ENCODE data around the gene TIPIN.
"Not testable (repeated sequence)": the region's sequence is repeated elsewhere in the genome, so short reads cannot be mapped to it uniquely, and the experiment has no call there.

The TIPIN gene, protein sequence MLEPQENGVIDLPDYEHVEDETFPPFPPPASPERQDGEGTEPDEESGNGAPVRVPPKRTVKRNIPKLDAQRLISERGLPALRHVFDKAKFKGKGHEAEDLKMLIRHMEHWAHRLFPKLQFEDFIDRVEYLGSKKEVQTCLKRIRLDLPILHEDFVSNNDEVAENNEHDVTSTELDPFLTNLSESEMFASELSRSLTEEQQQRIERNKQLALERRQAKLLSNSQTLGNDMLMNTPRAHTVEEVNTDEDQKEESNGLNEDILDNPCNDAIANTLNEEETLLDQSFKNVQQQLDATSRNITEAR

DNA sequence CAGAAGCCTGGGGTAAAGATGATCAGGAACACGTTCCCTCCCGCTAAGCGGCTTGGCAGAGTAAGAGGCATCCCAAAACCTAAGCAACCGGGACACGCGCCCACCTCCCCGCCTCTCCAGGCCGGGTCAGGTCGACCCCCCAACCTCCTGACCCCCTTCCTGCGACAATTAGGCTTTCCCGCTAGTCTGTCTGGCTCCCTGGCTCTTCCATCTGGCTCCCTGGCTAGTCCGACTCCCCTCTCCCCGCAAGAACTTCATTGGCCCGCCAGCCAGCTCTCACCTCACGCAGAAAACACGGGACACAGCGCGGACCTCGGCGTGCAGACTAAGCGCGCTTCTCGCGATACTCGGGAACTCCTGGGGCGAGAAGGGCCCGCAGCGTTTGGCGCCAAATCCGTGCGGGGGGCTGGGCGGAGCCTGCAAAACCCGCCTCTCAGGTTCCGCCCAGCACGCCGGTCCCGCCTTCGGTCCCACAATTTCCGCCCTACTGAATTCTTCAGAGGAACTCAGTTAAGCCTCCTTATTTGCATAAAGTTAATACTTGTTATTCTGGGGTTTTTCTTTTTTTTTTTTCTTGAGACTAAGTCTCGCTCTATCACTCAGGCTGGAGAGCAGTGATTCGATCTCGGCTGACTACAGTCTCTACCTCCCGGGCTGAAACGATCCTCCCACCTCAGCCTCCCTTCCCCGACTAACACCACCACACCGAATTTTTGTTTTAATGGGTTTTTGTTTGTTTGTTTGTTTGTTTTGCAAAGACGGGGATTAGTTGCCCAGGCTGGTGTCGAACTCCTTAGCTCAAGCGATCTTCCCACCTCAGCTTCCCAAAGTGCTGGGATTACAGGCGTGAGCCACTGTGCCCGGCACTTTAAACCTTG lies at the start of gene TIPIN:
TSS of gene TIPIN (minus strand) at position 327 of the 878 bp plus-strand sequence. CDS start 3,738 bp downstream, outside the sequence.
- peak; percentile 93 to 94 for DNase-seq

DNA sequence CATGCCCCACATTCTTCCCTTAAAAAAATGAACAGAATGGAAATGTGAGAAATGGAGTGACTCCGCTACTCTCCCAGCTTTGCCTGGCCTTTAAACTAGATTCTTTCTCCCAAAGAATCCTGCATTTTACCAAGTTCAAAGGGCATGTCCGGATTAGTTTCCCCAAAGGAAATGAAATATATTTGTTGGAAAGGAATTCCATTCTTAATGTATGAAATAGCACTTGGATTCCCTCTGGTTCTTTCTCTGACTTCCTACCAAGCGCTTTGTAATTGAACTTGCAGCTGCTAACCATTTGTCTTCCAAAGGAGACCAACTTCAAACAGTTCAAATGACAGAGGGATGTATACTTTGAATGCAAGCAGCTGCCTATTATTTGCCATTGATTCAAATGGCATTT lies 49.1 kb upstream of the TIPIN start:
- DNase-seq = peak; percentile 15 to 36

DNA sequence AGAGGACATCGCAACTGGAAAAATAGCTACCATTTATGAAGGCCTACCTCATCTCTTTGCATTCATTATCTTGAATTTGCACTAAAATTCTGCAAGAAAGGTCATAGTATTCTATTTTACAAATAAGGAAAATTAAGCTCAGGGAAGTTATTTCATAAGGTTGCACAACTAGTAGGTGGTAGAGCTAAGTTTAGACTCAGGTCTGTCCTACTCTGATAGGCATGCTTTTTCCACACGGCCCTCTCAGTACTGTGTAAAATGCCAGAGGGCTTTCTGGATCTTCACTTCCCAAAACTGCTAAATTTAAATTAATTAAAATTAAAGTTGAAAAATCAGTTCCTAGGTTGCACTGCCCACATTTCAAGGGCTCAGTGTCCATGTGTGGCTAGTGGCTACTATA lies 48.5 kb upstream of the TIPIN start:
- DNase-seq = no peak

DNA sequence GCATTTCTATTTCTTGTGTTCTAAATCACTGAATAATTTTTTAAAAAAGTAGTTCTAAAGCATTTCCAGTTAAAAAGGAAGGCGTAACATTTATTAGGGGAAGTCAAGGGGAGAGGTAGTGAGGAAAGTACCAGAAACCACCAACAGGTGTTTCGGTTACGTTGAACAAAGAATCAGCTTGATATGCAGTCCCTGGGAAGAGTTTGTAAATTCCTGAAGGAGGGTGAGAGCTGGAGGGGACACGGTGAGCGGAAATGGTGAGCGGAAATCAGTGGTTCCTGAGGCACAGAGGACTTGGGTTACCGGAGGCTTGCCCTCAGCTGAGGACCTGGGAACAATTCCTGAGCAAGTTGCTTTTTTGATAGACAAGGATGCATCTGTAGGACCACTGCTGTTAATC lies 48.0 kb upstream of the TIPIN start:
- DNase-seq = no peak

DNA sequence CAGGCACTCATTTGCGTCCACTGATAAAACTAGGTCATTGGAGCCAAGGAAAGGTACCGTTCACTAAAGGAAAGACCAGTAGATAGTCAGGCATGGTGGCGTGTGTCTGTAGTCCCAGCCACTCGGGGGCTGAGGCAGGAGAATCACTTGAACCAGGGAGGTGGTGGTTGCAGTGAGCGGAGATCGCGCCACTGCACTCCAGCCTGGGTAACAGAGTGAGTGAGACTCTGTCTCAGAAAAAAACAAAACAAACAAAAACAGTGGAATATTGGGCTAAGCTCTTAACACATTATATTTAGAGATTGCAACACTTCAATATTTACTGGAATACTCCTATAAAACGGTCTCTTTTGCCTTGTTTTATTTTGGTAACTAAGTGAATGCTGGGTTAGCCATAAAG lies 47.6 kb upstream of the TIPIN start:
- no peak for DNase-seq

DNA sequence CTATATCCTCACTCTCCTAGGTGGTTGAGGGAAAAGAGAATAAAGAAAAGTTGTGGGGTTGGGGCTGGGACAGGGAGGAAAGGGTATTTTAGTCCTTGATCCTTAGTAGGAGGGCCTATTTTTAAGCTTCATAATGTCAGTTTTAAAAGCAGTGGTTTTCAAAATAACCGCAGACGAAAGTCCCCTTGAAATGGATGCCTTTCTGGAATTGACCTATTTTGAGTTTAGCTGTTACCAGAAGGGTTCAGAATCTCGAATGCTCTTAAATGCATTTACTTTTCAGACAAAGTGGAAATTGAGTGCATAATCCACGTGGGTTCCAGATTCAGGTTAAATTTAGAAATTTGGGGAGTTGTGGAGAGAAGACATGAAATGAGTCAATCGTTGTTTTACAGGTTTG lies 46.8 kb upstream of the TIPIN start:
- no peak for DNase-seq

DNA sequence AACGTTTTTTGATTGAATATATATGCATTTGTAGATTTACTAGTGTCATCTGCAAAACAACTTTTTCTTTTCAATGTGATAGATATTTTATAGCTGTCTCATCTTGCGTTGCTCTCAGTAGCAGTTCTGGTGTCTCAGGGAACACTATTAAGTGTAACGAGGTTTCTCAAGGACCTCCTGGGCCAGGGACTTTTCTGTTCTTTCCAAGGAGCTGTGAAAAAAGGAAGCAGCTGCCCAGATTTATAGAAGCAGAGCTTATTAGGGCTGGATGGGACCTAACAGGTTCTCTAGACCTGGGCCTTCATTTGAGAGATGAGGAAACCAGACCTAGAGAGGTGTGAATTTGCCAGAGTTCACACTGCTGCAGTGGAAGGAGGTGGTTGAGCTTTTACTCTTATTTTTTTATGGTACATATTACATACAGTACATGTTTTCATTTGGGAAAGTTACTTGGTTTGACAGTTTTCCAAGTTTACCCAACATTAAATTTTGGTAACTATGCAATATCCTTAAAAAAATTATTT lies 46.3 kb upstream of the TIPIN start:
- DNase-seq = no peak

DNA sequence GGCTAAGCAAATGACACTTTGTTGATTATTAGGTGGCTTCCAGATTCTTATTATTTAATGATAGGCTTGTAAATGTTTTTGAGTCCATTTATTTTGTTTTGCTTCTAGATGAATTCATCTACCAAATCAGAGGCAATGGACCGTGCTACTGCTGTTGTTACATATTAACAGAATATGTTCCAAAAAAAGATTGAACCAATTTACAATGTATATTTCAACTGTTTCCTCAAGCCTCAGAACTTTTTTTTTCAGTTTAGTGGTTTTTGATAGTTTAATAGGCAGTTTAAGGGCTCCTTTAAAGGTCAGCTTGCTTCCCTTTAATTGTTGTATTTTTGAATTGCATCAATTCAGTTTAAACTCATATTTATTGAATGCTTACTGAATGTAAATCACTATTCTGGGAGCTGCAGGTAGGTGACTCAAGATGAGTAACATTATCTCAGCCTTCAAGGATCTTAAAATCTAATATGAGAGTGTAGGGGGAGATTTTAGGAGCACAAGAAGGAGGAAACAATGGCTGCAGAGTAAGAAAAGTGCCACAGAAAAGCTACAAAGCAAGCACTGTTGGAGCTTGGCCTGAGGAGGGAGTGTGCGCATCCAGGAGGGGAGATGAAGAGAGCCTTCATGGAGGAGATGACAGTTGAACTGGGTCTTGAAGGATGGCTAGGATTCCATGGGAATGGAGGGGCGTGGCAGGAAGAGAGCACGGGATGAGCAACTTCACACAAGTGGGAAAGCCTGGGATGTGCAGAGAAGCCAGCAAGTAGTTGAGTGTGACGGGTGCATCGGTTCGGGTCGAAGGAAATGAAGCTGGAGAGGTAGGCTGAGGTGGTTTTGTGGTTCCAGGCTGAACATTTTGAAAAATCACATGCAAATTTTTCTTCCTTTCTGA lies 44.9 kb upstream of the TIPIN start:
- DNase-seq = no peak

DNA sequence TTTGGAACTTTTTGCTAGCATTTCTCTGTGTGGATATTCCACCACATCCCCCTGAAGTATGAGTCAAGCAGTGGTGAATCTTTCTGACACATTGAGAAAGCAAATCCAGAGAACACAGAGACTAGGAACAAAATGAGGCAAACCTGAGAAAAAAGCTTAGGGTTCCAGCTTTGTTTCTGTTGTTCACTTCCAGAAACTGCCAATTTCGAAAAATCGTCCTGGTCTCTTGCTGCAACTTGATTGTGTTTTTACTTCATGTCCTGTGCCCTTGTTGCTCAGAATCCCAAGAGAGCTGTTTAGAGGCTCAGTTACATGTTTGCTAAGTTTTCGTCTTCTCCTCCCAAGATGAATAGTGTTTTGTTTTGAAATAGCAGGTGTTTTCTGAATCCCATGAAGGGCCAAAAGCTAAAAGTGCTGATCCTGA lies 43.9 kb upstream of the TIPIN start:
- DNase-seq = no peak

DNA sequence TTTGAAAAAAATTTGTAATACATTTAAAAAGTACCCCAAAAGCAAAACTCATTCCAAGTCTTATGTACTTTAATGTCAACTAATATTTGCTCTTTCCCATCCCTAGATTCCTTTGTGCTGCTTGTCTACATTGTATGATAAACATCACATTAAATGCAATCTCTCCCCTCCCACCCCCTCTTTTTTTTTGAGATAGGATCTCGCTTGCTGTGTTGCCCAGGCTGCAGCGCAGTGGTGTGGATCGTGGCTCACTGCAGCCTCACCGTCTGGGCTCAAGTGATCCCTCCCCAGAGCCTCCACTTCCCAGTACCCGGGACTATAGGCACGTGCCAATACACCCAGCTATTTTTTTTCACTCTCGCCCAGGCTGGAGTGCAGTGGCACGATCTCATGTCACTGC lies 42.8 kb upstream of the TIPIN start:
- DNase-seq = no peak

DNA sequence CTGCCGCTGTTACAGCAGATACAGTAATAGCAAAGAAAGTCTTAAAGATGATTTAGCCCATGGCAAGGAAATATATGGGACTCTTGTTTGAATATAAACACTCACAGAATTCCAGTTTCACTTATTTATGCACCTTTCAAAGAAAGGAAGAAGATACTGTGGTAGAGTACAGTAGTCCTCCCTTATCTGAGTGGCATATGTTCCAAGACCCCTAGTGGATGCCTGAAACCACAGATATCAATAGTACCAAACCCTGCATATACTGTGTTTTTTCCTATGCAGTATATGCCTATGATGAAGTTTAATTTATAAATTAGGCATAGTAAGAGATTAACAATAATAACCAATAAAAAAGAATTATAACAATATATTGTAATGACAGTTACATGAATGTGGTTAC lies 38.4 kb upstream of the TIPIN start:
- no peak for DNase-seq

DNA sequence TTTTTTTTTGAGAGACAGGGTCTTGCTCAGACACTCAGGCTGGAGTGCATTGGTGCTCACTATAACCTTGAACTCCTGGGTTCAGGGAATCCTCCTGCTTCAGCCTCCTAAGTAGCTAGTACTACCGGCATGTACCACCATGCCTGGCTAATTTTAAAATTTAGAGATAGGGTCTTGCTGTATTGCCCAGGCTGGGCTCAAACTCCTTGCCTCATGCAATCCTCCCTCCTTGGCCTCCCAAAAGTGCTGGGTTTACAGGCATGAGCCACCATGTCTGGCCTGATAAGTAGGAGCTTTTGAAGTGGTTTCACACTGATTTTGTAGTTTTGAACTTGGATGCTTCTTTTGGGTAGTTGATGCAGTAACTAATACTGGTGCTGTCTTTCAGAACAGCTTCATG lies 38.0 kb upstream of the TIPIN start:
- DNase-seq = no peak

DNA sequence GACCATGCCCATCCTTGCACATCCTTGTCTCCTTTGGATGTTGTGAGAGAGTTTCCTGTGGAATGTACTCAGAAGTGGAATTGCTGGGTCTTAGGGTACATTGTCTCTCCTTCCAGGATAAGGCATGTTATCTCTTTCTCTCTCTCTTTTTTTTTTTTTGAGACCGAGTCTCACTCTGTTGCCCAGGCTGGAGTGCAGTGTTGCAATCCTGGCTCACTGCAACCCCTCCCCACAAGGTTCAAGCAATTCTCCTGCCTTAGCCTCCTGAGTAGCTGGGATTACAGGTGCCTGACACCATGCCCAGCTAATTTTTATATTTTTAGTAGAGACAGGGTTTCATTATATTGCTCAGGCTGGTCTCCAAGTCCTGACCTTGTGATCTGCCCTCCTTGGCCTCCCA lies 36.6 kb upstream of the TIPIN start:
- DNase-seq = not testable (repeated sequence)

DNA sequence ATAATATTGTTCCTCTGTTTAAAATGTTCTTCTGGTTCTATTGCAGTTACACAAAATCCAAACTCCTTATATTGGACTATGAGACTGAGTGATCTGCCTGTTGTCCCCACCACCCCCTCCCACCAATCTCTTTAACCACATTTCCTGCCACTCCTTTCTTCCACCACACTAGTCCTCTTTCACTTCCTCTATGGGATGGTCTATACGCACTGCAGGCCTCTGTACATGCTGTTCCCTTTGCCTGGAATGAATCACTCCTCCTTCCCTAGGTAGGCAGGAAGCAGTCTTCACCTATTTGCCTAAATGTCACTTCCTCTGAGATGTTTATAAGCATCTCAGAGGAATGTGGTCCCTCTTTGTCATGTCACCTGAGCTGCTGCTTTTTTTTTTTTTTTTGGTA lies 34.2 kb upstream of the TIPIN start:
- DNase-seq = no peak

DNA sequence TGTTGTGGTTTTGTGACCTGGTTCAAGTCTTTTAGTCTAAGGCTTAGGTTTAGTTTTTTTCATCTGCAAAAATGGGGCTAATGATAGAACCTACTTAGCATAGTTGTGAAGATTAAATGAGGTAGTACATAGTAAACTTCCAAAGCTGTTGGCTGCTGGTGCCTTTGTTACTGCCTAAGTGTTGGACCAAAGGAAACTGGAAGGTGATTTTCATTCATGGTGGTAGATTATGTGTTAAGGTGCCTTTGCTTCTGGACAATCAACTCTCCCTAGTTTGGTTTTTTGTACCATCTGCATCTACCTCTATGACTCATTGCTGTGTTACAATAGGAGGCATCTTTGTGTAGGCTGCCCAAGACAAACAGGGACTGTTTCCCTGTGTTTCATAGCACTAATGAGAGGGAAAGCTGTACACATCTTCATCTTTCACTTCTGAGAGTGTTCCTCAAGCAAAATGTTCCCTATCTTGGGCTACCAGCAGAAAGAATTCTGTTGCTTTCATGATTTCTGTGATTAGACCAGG lies 33.4 kb upstream of the TIPIN start:
- no peak for DNase-seq

DNA sequence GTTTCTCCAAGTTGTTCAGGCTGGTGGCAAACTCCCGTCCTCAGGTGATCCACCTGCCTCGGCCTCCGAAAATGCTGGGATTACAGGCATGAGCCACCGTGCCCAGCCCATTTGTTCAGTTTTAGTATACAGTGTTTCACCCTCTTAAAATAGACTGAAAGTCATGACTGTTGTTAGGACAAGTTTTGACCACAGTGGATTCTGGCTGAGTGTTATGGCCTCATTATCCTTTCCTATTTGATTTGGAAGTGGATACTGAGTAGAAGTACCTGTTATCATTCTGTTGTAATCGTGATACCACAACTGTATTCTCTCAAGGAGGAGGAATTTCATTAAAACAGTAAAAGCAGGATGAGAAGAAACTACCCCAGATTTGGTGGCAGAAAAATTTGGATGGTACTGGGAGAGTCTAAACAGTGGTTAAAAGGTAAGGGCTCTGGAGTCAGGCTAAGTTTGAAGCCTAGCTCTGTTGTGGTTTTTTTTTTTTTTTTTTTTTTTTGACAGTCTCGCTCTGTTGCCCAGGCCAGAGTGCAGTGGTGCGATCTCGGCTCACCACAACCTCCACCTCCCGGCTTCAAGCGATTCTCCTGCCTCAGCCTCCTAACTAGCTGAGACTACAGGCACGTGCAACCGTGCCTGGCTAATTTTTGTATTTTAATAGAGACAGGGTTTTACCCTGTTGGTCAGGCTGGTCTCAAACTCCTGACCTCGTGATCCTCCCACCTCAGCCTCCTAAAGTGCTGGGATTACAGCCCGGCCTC lies 32.8 kb upstream of the TIPIN start:
- no peak for DNase-seq

DNA sequence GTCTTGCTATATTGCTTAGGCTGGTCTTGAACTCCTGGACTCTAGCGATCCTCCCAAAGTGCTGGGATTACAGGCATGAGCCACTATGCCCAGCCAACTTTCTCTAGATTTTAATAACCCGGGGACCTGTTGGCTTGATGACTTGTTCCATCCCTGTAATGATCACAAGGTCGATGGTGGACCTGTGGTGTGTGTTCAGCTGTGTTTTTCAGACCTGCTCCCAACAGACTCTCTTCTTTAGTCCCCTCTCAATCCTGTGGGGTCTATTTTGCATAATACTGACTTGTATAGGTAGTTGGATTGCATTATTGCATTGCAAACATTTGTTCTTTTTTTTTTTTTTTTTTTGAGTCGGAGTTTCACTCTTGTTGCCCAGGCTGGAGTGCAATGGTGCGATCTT lies 32.1 kb upstream of the TIPIN start:
- DNase-seq = no peak

DNA sequence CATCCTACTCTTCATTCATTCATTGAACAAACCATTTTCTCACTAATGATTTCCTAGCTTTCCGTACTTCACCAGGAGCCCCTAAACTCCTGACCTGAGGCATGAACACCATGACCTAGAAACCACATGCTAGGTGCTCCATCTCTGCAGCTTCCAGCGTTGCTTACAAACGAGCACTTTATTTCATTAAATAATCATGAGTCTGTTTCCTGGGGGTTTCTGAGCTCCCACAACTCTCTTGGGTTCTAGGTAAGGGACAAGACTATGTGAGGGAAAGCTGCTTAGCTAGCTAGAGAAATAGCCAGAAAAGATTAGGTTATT lies 31.5 kb upstream of the TIPIN start:
- DNase-seq = no peak

DNA sequence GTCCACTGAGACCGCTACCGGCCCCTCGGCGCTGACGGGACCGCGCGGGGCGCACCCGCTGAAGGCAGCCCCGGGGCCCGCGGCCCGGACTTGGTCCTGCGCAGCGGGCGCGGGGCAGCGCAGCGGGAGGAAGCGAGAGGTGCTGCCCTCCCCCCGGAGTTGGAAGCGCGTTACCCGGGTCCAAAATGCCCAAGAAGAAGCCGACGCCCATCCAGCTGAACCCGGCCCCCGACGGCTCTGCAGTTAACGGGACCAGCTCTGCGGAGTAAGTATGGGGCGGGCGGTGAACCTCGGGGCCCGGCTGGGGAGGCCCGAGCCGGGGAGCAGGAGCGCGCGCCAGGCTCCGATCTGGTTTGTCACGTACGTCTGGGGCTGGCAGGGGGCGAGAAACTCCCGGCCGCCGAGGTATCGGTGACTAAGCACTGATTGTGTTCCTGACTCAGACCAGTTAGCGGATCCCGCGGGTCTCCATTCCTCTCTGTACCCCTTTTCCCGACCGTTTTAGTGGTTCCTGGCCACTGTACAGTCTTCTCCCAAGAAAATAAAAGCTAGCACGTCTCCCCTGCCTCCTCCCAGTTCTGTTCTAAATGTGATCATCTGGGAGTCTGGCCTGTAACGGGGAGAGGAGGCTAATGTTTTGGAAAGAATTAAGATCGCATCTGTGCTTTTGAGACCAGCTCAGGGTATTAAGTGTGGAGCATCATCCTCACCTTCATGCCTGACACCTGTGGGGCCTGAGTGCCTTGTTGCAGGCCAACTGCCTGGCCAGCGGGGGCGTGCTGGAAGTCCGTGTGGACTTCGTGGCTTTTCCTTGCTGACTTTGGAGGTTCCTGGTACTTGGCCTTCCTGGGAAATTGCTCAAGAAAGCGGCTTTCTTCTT lies 30.9 kb upstream of the TIPIN start:
- DNase-seq = no peak

DNA sequence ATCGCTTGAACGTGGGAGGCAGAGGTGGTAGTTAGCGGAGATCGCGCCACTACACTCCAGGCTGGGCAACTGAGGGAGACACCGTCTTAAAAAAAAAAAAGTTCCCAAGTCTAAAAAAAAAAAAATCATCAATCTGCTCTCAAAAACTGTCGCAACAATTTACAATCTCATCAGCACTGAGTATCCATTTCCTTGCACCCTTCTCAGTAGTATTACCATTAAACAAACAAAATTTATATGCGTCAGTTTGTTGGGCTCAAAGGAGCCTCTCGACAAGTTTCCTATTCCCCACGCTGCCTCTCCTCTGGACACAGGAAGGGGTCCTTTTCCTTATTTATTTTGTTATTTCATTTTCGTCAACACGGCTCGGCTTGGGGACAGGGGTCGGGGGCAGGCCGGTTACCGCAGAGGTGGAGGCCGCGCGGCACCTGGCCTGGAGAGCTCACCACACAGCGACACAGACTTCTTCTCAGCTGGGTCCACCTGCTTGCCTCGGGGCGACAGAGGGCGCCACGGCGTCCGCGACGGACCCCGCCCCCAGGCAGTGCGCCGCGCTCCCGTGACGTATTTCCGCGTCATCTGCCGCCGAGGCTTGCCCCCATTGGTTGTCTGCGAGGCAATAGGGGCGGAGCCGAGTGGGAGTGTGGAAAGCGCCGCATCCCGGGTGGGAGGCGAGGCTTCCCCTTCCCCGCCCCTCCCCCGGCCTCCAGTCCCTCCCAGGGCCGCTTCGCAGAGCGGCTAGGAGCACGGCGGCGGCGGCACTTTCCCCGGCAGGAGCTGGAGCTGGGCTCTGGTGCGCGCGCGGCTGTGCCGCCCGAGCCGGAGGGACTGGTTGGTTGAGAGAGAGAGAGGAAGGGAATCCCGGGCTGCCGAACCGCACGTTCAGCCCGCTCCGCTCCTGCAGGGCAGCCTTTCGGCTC lies 30.0 kb upstream of the TIPIN start, which contains the start of gene MAP2K1:
TSS of gene MAP2K1 (plus strand) at position 709 of the 920 bp plus-strand sequence. CDS start 436 bp downstream, outside the sequence.
- peak; percentile 93 to 98 for DNase-seq

All from NCI-H1930 (cell line).